Heart left ventricle (tissue), 13 donors: ENCODE measurements around the gene NR4A1.

Experiments used
- POLR2A ChIP-seq, 2 donors: fragments of 450-650 bp; IDR thresholded peaks; one replicate each; pipeline ENCODE4 v1.6.1; 2017; ENCODE audit warnings: antibody characterized with exemption in 2 of 2, mild to moderate bottlenecking in 2 of 2, moderate library complexity in 2 of 2
- TF ChIP-seq, protein P1 (sequence below), 12 donors: fragments of 200-600 bp; sonication (generic) in 4 of 12; IDR thresholded peaks; one replicate each; pipeline versions ENCODE4 v1.5.0 to v1.8.0; 2018 to 2022; ENCODE audit warnings: antibody characterized with exemption in 12 of 12, mild to moderate bottlenecking in 5 of 12
- donor health status: ischemic (EF 13 %, LVEDD 7.1; RV severe dilation, severe dysfunction).
- donor health status: DM: no; HTN: yes; CAD: no.
- donor health status: DM: no; HTN: no; CAD: no.
- donor health status: ischemic (EF 25% LVEDD 6.9; RV normal size, moderate dysfunction).
- donor health status: ischemic (EF 25% LVEDD 5.7; RV mildly dilated, moderate dysfunction).
- donor health status: ischemic (EF 35%, LVEDD 5.7; RV mildly dilated, moderate dysfunction).
- donor health status: nonischemic (EF 11% LVEDD 7.7; RV severe dilation, severe dysfunction).
- donor health status: DM: yes; HTN: yes; CAD: no.
- donor health status: PGD.
- donor health status: ischemic (EF 29% LVEDD 5.4; RV normal size, mild dysfunction).
- donor health status: nonischemic (EF 23%, LVEDD 6.1; RV moderate dilation, normal function).

DNA sequence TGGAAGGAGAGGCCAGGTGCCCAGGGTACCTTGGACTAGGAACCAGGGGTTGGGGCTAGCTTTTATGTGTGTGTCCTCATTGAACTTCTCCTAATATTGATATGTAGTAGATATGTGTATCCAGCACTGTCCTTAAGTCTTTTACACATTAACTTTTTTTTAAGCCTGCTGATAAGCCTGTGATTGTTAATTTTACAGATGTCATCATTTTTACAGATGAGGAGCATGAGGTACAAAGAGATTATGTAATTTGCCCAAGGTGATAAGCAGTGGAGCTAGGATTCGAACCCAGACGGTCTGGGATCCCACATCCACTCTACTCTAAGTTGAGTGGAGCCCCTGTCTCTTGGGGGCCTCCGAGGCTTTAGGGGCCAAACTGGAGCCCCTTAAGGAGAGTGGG, 10.2 kb upstream of the NR4A1 start:
- TF ChIP-seq, protein P1, sequence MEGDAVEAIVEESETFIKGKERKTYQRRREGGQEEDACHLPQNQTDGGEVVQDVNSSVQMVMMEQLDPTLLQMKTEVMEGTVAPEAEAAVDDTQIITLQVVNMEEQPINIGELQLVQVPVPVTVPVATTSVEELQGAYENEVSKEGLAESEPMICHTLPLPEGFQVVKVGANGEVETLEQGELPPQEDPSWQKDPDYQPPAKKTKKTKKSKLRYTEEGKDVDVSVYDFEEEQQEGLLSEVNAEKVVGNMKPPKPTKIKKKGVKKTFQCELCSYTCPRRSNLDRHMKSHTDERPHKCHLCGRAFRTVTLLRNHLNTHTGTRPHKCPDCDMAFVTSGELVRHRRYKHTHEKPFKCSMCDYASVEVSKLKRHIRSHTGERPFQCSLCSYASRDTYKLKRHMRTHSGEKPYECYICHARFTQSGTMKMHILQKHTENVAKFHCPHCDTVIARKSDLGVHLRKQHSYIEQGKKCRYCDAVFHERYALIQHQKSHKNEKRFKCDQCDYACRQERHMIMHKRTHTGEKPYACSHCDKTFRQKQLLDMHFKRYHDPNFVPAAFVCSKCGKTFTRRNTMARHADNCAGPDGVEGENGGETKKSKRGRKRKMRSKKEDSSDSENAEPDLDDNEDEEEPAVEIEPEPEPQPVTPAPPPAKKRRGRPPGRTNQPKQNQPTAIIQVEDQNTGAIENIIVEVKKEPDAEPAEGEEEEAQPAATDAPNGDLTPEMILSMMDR (IDR thresholded peaks at IDR 0.05), result no peak
- no peak for TF ChIP-seq POLR2A (IDR thresholded peaks at IDR 0.05)
